Adrenal gland (tissue), 5 donors: ENCODE data around the gene RGL1.

Source experiments
- CTCF ChIP-seq, 6 experiments: fragments of 450-650 bp in 4 of 6; fragments of 200-600 bp in 2 of 6; sonication (generic) in 1 of 6; IDR thresholded peaks; 1 replicate in 5 of 6; 2 replicates in 1 of 6; pipeline versions ENCODE4 v1.5.1 to v1.8.0; 2016 to 2021; ENCODE audit warnings: antibody characterized with exemption in 6 of 6, mild to moderate bottlenecking in 2 of 6, moderate library complexity in 1 of 6
- POLR2A ChIP-seq, 2 donors: fragments of 450-650 bp; IDR thresholded peaks; one replicate each; pipeline ENCODE4 v1.6.1; 2017; ENCODE audit warnings: antibody characterized with exemption in 2 of 2, mild to moderate bottlenecking in 2 of 2, moderate library complexity in 1 of 2
- donor health status: DM: no; HTN: no; CAD: no.

DNA sequence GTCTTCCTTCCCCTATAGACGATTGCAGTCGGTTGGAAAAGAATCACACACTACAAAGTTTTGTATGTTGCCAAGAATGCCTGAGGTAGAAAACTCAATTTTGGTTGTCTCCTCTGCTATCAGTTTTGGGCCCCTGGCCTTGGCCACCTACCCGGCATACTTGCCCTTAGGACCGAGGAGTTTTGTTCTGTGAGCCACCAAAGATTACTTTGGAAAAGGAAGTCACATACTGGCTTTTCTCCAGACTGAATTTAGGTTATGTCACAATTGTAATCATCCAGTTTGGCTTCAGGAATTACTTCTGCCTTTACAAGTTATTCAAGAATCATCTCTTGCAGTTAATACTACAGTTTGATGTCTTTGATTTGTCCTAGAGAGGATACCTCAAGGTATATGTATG is 71.4 kb downstream of the RGL1 start:
- no peak for TF ChIP-seq POLR2A (IDR thresholded peaks at IDR 0.05)
- no peak for TF ChIP-seq CTCF (IDR thresholded peaks at IDR 0.05)
